ENCODE measurements around the gene ZNF280C.

ZNF280C gene

DNA sequence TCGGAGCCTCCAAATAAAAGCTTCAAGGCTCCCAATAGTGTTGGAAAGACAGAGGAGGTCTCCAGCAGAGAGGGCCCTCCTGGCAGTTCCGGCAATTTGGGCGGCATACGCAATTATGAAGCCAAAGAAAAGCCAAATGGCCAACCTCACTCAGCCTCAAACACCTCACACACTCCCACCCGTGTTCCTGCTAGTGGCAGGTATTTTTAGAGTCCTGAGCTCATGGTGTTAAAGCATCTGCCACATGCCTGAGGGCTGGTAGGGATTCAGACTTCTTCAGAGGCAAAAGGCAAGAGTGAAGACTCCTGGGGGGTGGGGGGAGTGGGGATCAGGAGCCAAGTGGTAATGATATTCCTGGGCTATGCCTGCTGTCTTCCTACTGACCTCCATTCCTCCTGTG, 89.5 kb downstream of the ZNF280C start:
- no peak overlapping the region for H3K9ac ChIP-seq (ENCODE audit: low read length)
- H3K36me3 ChIP-seq (ENCODE audit: control insufficient read depth, insufficient read depth, low read length) = no peaks in the 10 kb centered on the region
- H3K9me3 ChIP-seq (ENCODE audit: control insufficient read depth, insufficient read depth, low read depth, low read length) = no peaks in the 10 kb centered on the region
- no peaks in the 10 kb centered on the region; the same call in 1 of the 2 replicates for H3K4me1 ChIP-seq (ENCODE audit: control insufficient read depth, insufficient read depth, low read length)
- H3K27ac ChIP-seq (ENCODE audit: low read depth, low read length) = no peak overlapping the region
- H3K4me3 ChIP-seq (ENCODE audit: low read depth, low read length) = no peak overlapping the region
- H3K27me3 ChIP-seq (ENCODE audit: control insufficient read depth, insufficient read depth, low read length) = peaks cover 27% of the 10 kb centered on the region

DNA sequence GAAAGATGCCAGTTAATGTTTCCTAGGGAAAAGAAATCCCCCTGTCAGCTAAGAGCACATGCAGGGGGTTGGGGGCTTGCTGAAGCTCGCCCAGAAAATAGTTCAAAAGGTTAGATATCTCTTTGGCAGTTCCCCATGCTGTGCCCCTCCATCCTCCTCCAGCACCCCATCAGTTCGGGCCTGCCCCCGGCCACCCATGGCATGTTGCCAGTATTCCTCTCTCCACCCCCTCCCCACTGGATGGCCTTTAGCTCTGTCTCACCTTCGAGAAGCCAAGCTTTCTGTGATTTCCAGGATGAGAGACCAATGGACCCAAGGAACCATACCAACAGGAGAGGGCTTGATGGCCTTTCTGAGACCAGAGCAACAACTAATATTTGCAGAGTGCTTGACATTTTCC, 91.8 kb downstream of the ZNF280C start:
- H3K9me3 ChIP-seq (ENCODE audit: control insufficient read depth, insufficient read depth, low read depth, low read length) = no peaks in the 10 kb centered on the region
- no peak overlapping the region for H3K4me3 ChIP-seq (ENCODE audit: low read depth, low read length)
- peaks cover 49% of the 10 kb centered on the region for H3K27me3 ChIP-seq (ENCODE audit: control insufficient read depth, insufficient read depth, low read length)
- no peak overlapping the region for H3K27ac ChIP-seq (ENCODE audit: low read depth, low read length)
- no peaks in the 10 kb centered on the region for H3K36me3 ChIP-seq (ENCODE audit: control insufficient read depth, insufficient read depth, low read length)
- H3K4me1 ChIP-seq (ENCODE audit: control insufficient read depth, insufficient read depth, low read length) = peaks cover 9% of the 10 kb centered on the region; the same call in 1 of the 2 replicates
- no peak overlapping the region for H3K9ac ChIP-seq (ENCODE audit: low read length)

DNA sequence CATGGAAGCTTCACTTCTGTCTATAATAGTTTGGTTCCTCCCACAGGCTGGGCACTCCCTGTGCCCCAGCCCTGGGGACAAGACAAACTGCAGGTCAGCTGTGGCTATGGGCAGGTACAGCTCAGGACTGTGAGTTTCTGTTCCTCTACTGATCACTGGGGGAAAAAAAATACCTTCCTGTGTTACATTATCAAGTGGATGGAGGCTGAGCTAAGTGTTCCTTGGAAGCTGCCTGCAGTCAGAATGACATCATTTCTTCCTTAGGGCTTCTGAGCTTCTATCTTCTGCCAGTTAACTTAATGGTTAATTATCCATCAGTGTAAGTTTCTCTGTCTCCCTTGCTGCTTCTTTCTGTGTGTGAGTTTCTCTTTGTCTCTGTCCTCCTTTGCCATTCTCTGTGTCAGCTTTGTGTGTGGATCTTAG, 92.3 kb downstream of the ZNF280C start:
- H3K4me1 ChIP-seq (ENCODE audit: control insufficient read depth, insufficient read depth, low read length) = peaks cover 11% of the 10 kb centered on the region; the same call in 1 of the 2 replicates
- H3K36me3 ChIP-seq (ENCODE audit: control insufficient read depth, insufficient read depth, low read length) = no peaks in the 10 kb centered on the region
- H3K9ac ChIP-seq (ENCODE audit: low read length) = no peak overlapping the region
- peaks cover 55% of the 10 kb centered on the region for H3K27me3 ChIP-seq (ENCODE audit: control insufficient read depth, insufficient read depth, low read length)
- no peak overlapping the region for H3K27ac ChIP-seq (ENCODE audit: low read depth, low read length)
- H3K4me3 ChIP-seq (ENCODE audit: low read depth, low read length) = no peak overlapping the region
- H3K9me3 ChIP-seq (ENCODE audit: control insufficient read depth, insufficient read depth, low read depth, low read length) = no peaks in the 10 kb centered on the region

DNA sequence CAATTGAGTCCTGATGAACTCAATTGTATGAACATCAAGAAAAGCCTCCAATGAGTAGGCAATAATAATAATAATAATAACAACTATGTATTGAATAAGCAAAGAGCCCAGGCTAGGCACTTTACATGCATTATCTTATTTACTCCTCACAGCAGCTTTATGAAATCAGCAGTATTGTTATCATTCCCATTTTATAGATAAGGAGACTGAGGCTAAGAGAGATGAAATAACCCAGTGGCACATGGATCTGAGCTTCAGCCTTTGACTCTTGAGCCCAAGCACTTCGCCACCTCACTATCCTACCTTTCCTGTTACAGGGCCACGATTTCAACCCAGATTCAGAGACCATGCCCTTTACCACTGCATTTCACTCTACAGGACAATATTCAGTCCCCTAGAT, 93.8 kb downstream of the ZNF280C start:
- Histone ChIP-seq H3K9me3 (ENCODE audit: control insufficient read depth, insufficient read depth, low read depth, low read length) (no peaks in the 10 kb centered on the region), H3K4me3 (ENCODE audit: low read depth, low read length) (no peak overlapping the region), H3K9ac (ENCODE audit: low read length) (no peak overlapping the region), H3K36me3 (ENCODE audit: control insufficient read depth, insufficient read depth, low read length) (no peaks in the 10 kb centered on the region), H3K27me3 (ENCODE audit: control insufficient read depth, insufficient read depth, low read length) (peaks cover 67% of the 10 kb centered on the region), H3K27ac (ENCODE audit: low read depth, low read length) (no peak overlapping the region), H3K4me1 (ENCODE audit: control insufficient read depth, insufficient read depth, low read length) (peaks cover 17% of the 10 kb centered on the region; the same call in 1 of the 2 replicates)

DNA sequence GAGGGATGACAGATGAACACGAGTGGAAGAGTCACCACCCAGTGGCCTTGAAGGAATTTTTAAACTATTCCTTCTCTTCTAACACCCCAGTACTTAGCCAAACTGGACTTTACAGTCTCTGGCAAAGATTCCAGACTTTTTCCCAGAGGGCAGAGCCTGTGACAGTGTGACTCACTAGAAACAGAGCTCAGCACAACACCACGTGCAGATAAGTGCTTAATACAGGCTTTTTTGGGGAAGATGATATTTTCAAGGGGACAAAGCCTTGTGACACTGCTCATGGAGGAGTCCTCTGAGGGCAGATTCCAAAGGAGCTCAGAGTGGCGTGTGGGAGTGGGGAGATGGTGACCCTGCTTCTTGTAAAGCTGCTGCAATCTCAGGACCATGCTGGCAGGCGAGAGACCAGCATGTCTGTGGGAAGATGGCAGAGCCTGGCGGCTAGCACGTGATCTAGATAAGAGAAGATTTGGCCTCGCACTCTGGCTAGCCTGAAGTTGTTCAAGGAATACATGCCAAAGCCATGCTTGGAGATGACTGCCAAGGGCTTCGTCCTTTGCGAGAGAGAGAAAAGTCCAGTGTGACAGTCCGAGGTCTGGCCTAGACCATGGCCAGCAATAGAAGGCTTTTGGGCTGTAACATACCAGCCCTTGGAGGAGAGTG, 94.5 kb downstream of the ZNF280C start:
- Histone ChIP-seq H3K4me3 (ENCODE audit: low read depth, low read length) (no peak overlapping the region), H3K9ac (ENCODE audit: low read length) (no peak overlapping the region), H3K27ac (ENCODE audit: low read depth, low read length) (no peak overlapping the region)

DNA sequence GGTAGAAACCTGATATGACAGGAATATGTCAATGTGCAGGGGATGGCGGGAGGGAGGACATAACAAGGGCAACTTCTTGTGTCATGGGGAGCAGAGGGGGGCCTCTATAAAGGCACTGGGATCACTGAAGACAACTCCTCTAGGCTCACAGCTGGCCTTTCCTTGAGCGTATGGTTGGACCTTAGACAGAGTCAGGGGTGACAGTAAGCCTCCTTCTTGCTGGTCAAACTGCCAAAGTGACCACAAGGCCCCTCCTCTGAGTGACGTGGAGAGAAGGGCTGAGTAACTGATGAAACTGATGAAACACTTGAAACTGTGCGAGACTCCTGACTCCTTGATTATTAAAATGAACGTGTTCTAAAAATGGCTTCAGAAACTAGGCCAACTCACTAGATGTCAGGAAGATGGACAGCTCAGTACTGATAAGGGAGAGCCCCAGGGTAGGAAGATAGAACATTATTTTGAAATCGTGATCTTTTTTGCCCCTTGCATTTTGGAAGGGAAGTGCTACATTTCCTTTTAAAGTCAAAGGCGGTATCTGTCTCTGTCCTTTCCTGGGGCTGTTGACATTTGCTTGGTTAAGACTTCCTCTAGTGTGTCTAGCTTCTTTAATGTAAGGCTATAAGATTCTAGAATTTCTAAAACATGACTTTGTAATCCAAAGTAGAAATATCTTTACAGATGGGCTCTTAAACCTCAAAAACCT, 95.4 kb downstream of the ZNF280C start:
- Histone ChIP-seq H3K4me3 (ENCODE audit: low read depth, low read length) (no peak overlapping the region), H3K27me3 (ENCODE audit: control insufficient read depth, insufficient read depth, low read length) (peaks cover 62% of the 10 kb centered on the region), H3K4me1 (ENCODE audit: control insufficient read depth, insufficient read depth, low read length) (peaks cover 17% of the 10 kb centered on the region; the same call in 1 of the 2 replicates), H3K36me3 (ENCODE audit: control insufficient read depth, insufficient read depth, low read length) (no peaks in the 10 kb centered on the region), H3K9ac (ENCODE audit: low read length) (no peak overlapping the region), H3K27ac (ENCODE audit: low read depth, low read length) (no peak overlapping the region), H3K9me3 (ENCODE audit: control insufficient read depth, insufficient read depth, low read depth, low read length) (no peaks in the 10 kb centered on the region)

More for the DNA sequence above, 94.5 kb downstream of the ZNF280C start:
- peaks cover 62% of the 10 kb centered on the region for H3K27me3 ChIP-seq (ENCODE audit: control insufficient read depth, insufficient read depth, low read length)
- H3K36me3 ChIP-seq (ENCODE audit: control insufficient read depth, insufficient read depth, low read length) = no peaks in the 10 kb centered on the region
- H3K9me3 ChIP-seq (ENCODE audit: control insufficient read depth, insufficient read depth, low read depth, low read length) = no peaks in the 10 kb centered on the region
- peaks cover 17% of the 10 kb centered on the region; the same call in 1 of the 2 replicates for H3K4me1 ChIP-seq (ENCODE audit: control insufficient read depth, insufficient read depth, low read length)

DNA sequence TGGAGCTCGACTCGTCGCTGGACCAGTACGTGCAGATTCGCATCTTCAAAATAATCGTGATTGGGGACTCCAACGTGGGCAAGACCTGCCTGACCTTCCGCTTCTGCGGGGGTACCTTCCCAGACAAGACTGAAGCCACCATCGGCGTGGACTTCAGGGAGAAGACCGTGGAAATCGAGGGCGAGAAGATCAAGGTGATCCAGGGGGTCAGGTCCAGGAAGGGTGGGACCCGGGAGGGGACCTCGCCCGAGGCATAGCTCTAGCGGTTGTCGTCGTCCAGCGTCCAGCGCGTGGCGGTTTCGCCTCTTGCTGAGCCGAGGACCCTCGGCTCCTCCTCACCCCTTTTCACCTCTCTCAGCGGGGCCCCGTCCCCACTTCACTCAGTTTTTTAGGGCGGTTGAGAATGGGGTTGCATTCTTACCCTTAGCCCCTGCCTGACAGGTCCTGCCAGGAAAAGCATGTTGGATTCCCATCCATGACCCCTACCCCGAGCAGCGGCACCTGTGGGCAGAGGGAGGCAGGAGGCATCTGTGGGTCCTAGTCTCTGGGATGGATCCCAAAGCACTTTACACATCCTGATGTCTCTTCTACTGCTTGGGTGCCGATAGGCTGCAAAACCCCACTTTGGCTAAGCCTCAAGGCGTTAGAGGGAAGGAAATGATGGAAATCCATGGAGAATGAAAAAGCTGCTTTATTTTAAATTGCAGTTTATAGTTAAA, 96.4 kb downstream of the ZNF280C start:
- Histone ChIP-seq H3K9me3 (ENCODE audit: control insufficient read depth, insufficient read depth, low read depth, low read length) (no peaks in the 10 kb centered on the region), H3K27me3 (ENCODE audit: control insufficient read depth, insufficient read depth, low read length) (peaks cover 58% of the 10 kb centered on the region), H3K9ac (ENCODE audit: low read length) (peak overlapping the region; percentile 21), H3K4me1 (ENCODE audit: control insufficient read depth, insufficient read depth, low read length) (peaks cover 17% of the 10 kb centered on the region; the same call in 1 of the 2 replicates), H3K27ac (ENCODE audit: low read depth, low read length) (no peak overlapping the region), H3K36me3 (ENCODE audit: control insufficient read depth, insufficient read depth, low read length) (no peaks in the 10 kb centered on the region), H3K4me3 (ENCODE audit: low read depth, low read length) (peak overlapping the region; percentile 69)

DNA sequence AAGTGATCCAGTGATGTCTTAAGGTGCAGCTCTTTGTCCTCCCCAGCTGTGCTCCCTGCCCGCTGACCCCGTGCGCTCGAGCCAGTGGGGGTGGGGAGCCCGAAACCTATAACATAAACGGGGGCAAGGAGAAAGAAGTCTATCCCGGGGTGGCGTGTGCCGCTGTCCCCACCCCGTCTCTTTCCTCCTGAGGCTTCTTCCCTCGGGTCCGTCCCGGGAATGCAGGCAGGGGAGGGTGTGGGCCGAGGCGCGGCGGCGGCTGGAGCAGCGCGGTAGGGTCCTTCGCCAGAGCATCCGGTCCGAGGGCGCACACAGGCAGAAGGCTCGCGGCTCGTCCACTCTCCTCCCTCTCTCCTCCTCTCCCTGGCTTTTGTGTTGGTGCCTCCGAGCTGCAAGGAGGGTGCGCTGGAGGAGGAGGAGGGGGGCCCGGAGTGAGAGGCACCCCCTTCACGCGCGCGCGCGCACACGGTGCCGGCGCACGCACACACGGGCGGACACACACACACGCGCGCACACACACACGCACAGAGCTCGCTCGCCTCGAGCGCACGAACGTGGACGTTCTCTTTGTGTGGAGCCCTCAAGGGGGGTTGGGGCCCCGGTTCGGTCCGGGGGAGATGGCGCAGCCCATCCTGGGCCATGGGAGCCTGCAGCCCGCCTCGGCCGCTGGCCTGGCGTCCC, 97.1 kb downstream of the ZNF280C start, which contains the start of gene RAB33A:
Gene RAB33A, plus strand, starts transcription at position 517 of the 681 bp plus-strand sequence. Its CDS starts 101 bp downstream, at position 618.
- Histone ChIP-seq H3K9me3 (ENCODE audit: control insufficient read depth, insufficient read depth, low read depth, low read length) (no peaks in the 10 kb centered on the region), H3K36me3 (ENCODE audit: control insufficient read depth, insufficient read depth, low read length) (no peaks in the 10 kb centered on the region), H3K27ac (ENCODE audit: low read depth, low read length) (no peak within 1 kb of the TSS), H3K9ac (ENCODE audit: low read length) (peak within 1 kb of the TSS; percentile 21), H3K27me3 (ENCODE audit: control insufficient read depth, insufficient read depth, low read length) (peaks cover 54% of the 10 kb centered on the region), H3K4me1 (ENCODE audit: control insufficient read depth, insufficient read depth, low read length) (peaks cover 20% of the 10 kb centered on the region; the same call in 1 of the 2 replicates), H3K4me3 (ENCODE audit: low read depth, low read length) (peak within 1 kb of the TSS; percentile 69)

DNA sequence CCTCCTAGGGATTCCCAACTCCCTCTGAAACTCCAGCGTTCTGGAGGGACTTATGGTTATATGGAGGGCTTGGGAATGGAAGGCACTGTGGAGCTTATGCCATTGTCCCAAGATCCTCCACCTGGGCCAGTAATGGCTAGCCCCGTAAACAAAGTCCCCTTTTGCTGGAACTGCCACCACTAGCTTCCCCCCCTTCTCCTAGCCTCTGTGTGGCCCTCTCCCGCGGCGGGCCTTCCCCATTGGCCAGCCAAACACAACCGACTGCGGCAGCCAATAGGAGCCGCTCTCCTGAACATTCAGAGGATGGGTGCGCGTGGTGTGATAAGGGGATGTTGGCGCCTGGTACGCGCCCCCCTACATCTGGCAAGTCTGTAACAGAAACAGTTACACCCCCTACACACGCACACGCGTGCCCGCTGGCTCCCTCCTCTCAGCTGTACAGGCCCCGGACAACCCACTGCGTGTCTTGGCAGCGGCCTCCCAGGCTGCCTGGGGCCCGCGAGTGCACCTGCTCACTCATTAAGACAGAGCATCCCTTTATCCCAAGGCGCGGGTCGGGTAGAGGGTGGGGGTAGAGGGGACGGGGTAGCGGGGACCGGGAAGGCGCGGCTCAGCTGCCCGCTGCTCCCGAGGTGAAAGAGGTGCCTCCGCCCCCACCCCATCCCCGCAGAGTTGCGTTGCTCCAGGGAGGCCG, 97.8 kb downstream of the ZNF280C start:
- Histone ChIP-seq H3K27ac (ENCODE audit: low read depth, low read length) (no peak overlapping the region), H3K4me3 (ENCODE audit: low read depth, low read length) (peak overlapping the region; percentile 69), H3K9ac (ENCODE audit: low read length) (no peak overlapping the region), H3K9me3 (ENCODE audit: control insufficient read depth, insufficient read depth, low read depth, low read length) (no peaks in the 10 kb centered on the region), H3K27me3 (ENCODE audit: control insufficient read depth, insufficient read depth, low read length) (peaks cover 48% of the 10 kb centered on the region), H3K4me1 (ENCODE audit: control insufficient read depth, insufficient read depth, low read length) (peaks cover 20% of the 10 kb centered on the region; the same call in 1 of the 2 replicates), H3K36me3 (ENCODE audit: control insufficient read depth, insufficient read depth, low read length) (no peaks in the 10 kb centered on the region)

DNA sequence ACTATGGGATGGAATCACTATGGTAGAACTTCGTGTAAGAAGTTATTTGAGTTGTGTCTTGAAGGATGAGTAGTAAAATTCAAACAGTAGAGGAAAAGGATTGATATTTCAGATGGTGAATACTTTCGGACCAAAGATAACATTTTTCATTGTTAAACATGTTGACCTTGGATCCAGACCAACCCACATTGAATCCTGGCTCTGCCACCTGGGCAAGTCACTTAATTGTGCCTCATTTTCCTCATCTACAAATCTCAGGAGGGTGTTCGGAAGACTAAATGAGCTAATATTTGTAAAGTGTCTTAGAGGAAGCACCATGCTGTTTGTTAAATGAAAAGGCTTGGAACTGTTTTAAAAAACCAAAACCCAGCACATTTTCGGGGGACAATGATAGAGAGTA, 101.7 kb downstream of the ZNF280C start:
- Histone ChIP-seq H3K4me1 (ENCODE audit: control insufficient read depth, insufficient read depth, low read length) (peaks cover 16% of the 10 kb centered on the region; the same call in 1 of the 2 replicates), H3K9ac (ENCODE audit: low read length) (no peak overlapping the region), H3K4me3 (ENCODE audit: low read depth, low read length) (peak overlapping the region; percentile 80), H3K9me3 (ENCODE audit: control insufficient read depth, insufficient read depth, low read depth, low read length) (no peaks in the 10 kb centered on the region), H3K27ac (ENCODE audit: low read depth, low read length) (no peak overlapping the region), H3K27me3 (ENCODE audit: control insufficient read depth, insufficient read depth, low read length) (peaks cover 20% of the 10 kb centered on the region), H3K36me3 (ENCODE audit: control insufficient read depth, insufficient read depth, low read length) (no peaks in the 10 kb centered on the region)

All from HUES6 (cell line).